BLaER1 (cell line): ENCODE results near the gene DOCK2.

Experiments used
- H3K27ac ChIP-seq: shearing (Covaris generic); formaldehyde crosslinking; 2 replicates; pipeline ENCODE4 v1.8.1; 2022
- H3K27me3 ChIP-seq: shearing (Covaris generic); formaldehyde crosslinking; 2 replicates; pipeline ENCODE4 v1.8.1; 2022
- H3K36me3 ChIP-seq: shearing (Covaris generic); formaldehyde crosslinking; 2 replicates; pipeline ENCODE4 v1.8.1; 2022
- H3K4me1 ChIP-seq: shearing (Covaris generic); formaldehyde crosslinking; 2 replicates; pipeline ENCODE4 v1.8.1; 2022
- H3K4me2 ChIP-seq: shearing (Covaris generic); formaldehyde crosslinking; 2 replicates; pipeline ENCODE4 v1.8.1; 2022
- H3K4me3 ChIP-seq: shearing (Covaris generic); formaldehyde crosslinking; 2 replicates; pipeline ENCODE4 v1.8.1; 2022
- H3K9ac ChIP-seq: shearing (Covaris generic); formaldehyde crosslinking; 2 replicates; pipeline ENCODE4 v1.8.1; 2022
- H3K9me3 ChIP-seq: shearing (Covaris generic); formaldehyde crosslinking; 2 replicates; pipeline ENCODE4 v1.8.1; 2022
- H4K20me1 ChIP-seq: shearing (Covaris generic); formaldehyde crosslinking; 2 replicates; pipeline ENCODE4 v1.8.1; 2022
- Cebpa-rat ChIP-seq: shearing (Covaris generic); IDR thresholded peaks from 2 replicates; pipeline ENCODE4 v1.8.1; 2022

DOCK2 gene

GRCh38 chr5:169989365-169989764 lies 352.3 kb downstream of the DOCK2 start:
- no peaks in the 10 kb centered on the region for H3K27me3 ChIP-seq
- no peak overlapping the region for H3K4me3 ChIP-seq
- no peak overlapping the region for H3K27ac ChIP-seq
- TF ChIP-seq Cebpa-rat = no peak
- H3K4me2 ChIP-seq = no peak overlapping the region
- H4K20me1 ChIP-seq = no peaks in the 10 kb centered on the region
- H3K9ac ChIP-seq = no peak overlapping the region
- peaks cover 75% of the 10 kb centered on the region for H3K36me3 ChIP-seq
- no peaks in the 10 kb centered on the region for H3K4me1 ChIP-seq
- no peaks in the 10 kb centered on the region for H3K9me3 ChIP-seq

GRCh38 chr5:169991115-169991869 lies 354.2 kb downstream of the DOCK2 start:
- Histone ChIP-seq H3K4me2 (no peak overlapping the region), H3K27ac (no peak overlapping the region), H4K20me1 (no peaks in the 10 kb centered on the region), H3K9me3 (no peaks in the 10 kb centered on the region), H3K36me3 (peaks cover 70% of the 10 kb centered on the region), H3K9ac (no peak overlapping the region), H3K4me3 (no peak overlapping the region), H3K27me3 (no peaks in the 10 kb centered on the region), H3K4me1 (no peaks in the 10 kb centered on the region)
- no peak for TF ChIP-seq Cebpa-rat

- peaks cover 63% of the 10 kb centered on the region for H3K36me3 ChIP-seq
- H3K4me3 ChIP-seq = no peak overlapping the region
- no peak overlapping the region for H3K9ac ChIP-seq
- no peaks in the 10 kb centered on the region for H3K4me1 ChIP-seq
- no peaks in the 10 kb centered on the region for H3K9me3 ChIP-seq
- no peak overlapping the region for H3K4me2 ChIP-seq
- no peak overlapping the region for H3K27ac ChIP-seq
- H4K20me1 ChIP-seq = no peaks in the 10 kb centered on the region
- no peak for TF ChIP-seq Cebpa-rat
- H3K27me3 ChIP-seq = no peaks in the 10 kb centered on the region
These were observed 355.9 kb downstream of the DOCK2 start for GRCh38 chr5:169992789-169993484.

- H3K4me2 ChIP-seq = no peak overlapping the region
- no peak overlapping the region for H3K4me3 ChIP-seq
- no peak overlapping the region for H3K27ac ChIP-seq
- no peaks in the 10 kb centered on the region for H3K9me3 ChIP-seq
- TF ChIP-seq Cebpa-rat = no peak
- H3K27me3 ChIP-seq = no peaks in the 10 kb centered on the region
- H3K4me1 ChIP-seq = no peaks in the 10 kb centered on the region
- H3K36me3 ChIP-seq = peaks cover 65% of the 10 kb centered on the region
- H4K20me1 ChIP-seq = no peaks in the 10 kb centered on the region
- no peak overlapping the region for H3K9ac ChIP-seq
These were observed 356.4 kb downstream of the DOCK2 start for GRCh38 chr5:169993485-169993790.

- Histone ChIP-seq H3K9ac (no peak overlapping the region), H3K4me2 (no peak overlapping the region), H4K20me1 (no peaks in the 10 kb centered on the region), H3K4me1 (no peaks in the 10 kb centered on the region), H3K27ac (no peak overlapping the region), H3K9me3 (no peaks in the 10 kb centered on the region), H3K4me3 (no peak overlapping the region), H3K36me3 (peaks cover 69% of the 10 kb centered on the region), H3K27me3 (no peaks in the 10 kb centered on the region)
- TF ChIP-seq Cebpa-rat = no peak
These were observed 360.7 kb downstream of the DOCK2 start for GRCh38 chr5:169997798-169998197.

- Histone ChIP-seq H3K9me3 (no peaks in the 10 kb centered on the region), H3K4me1 (no peaks in the 10 kb centered on the region), H3K4me3 (no peak overlapping the region), H3K9ac (no peak overlapping the region), H3K4me2 (no peak overlapping the region), H3K36me3 (peaks cover 68% of the 10 kb centered on the region), H3K27me3 (no peaks in the 10 kb centered on the region), H4K20me1 (no peaks in the 10 kb centered on the region), H3K27ac (no peak overlapping the region)
- no peak for TF ChIP-seq Cebpa-rat
These were observed 362.5 kb downstream of the DOCK2 start for GRCh38 chr5:169999621-170000020.

GRCh38 chr5:170000155-170000554 lies 363.1 kb downstream of the DOCK2 start:
- TF ChIP-seq Cebpa-rat = no peak
- Histone ChIP-seq H3K9ac (no peak overlapping the region), H3K4me2 (no peak overlapping the region), H3K4me1 (no peaks in the 10 kb centered on the region), H3K27ac (no peak overlapping the region), H3K4me3 (no peak overlapping the region), H3K9me3 (no peaks in the 10 kb centered on the region), H3K27me3 (no peaks in the 10 kb centered on the region), H4K20me1 (no peaks in the 10 kb centered on the region), H3K36me3 (peaks cover 63% of the 10 kb centered on the region)

- H4K20me1 ChIP-seq = no peaks in the 10 kb centered on the region
- no peak overlapping the region for H3K4me2 ChIP-seq
- no peak for TF ChIP-seq Cebpa-rat
- H3K36me3 ChIP-seq = peaks cover 40% of the 10 kb centered on the region
- peaks cover 15% of the 10 kb centered on the region for H3K4me1 ChIP-seq
- no peaks in the 10 kb centered on the region for H3K27me3 ChIP-seq
- H3K27ac ChIP-seq = no peak overlapping the region
- no peaks in the 10 kb centered on the region for H3K9me3 ChIP-seq
- no peak overlapping the region for H3K9ac ChIP-seq
- no peak overlapping the region for H3K4me3 ChIP-seq
These were observed 368.9 kb downstream of the DOCK2 start for GRCh38 chr5:170006021-170006420.

- TF ChIP-seq Cebpa-rat = no peak
These were observed 371.3 kb downstream of the DOCK2 start for GRCh38 chr5:170008376-170008775.

GRCh38 chr5:170010595-170010994 lies 373.5 kb downstream of the DOCK2 start:
- Histone ChIP-seq H3K27ac (no peak overlapping the region), H3K4me3 (no peak overlapping the region), H3K9me3 (no peaks in the 10 kb centered on the region), H4K20me1 (no peaks in the 10 kb centered on the region), H3K27me3 (no peaks in the 10 kb centered on the region), H3K4me1 (peaks cover 15% of the 10 kb centered on the region), H3K36me3 (peaks cover 24% of the 10 kb centered on the region), H3K4me2 (no peak overlapping the region), H3K9ac (no peak overlapping the region)
- no peak for TF ChIP-seq Cebpa-rat

More at GRCh38 chr5:170008376-170008775, 371.3 kb downstream of the DOCK2 start:
- H4K20me1 ChIP-seq = no peaks in the 10 kb centered on the region
- no peaks in the 10 kb centered on the region for H3K9me3 ChIP-seq
- peak overlapping the region; percentile 39; the same call in 1 of the 2 replicates for H3K4me2 ChIP-seq
- no peak overlapping the region for H3K9ac ChIP-seq
- H3K36me3 ChIP-seq = peaks cover 30% of the 10 kb centered on the region
- H3K4me3 ChIP-seq = no peak overlapping the region
- no peaks in the 10 kb centered on the region for H3K27me3 ChIP-seq
- peaks cover 15% of the 10 kb centered on the region for H3K4me1 ChIP-seq
- no peak overlapping the region for H3K27ac ChIP-seq
